Suprapubic skin (tissue), 4 donors: ENCODE measurements around the gene RTCA. TPM values are rescaled to one million over a fixed set of nuclear protein-coding genes. Genes with fewer than 3 reads are reported as not detected.

ENCODE experiments used
- DNase-seq, 2 donors: peaks; one replicate each; pipeline ENCODE4 v3.0.0-alpha.2; 2019; ENCODE audit warnings: low spot score in 2 of 2
- H3K27ac ChIP-seq: fragments of 200-600 bp; sonication (generic); one replicate; pipeline ENCODE4 v1.5.1; 2019
- H3K27me3 ChIP-seq: fragments of 200-600 bp; sonication (generic); one replicate; pipeline ENCODE4 v1.5.1; 2019
- H3K36me3 ChIP-seq: fragments of 200-600 bp; sonication (generic); one replicate; pipeline ENCODE4 v1.5.1; 2019
- H3K4me1 ChIP-seq: fragments of 200-600 bp; sonication (generic); one replicate; pipeline ENCODE4 v1.5.1; 2019
- H3K4me3 ChIP-seq: fragments of 200-600 bp; sonication (generic); one replicate; pipeline ENCODE4 v1.5.1; 2019; ENCODE audit warnings: mild to moderate bottlenecking
- H3K9me3 ChIP-seq: fragments of 200-600 bp; sonication (generic); one replicate; pipeline ENCODE4 v1.5.1; 2019
- EP300 ChIP-seq: sonication (generic); formaldehyde crosslinking; IDR thresholded peaks from one replicate; pipeline ENCODE4 v1.6.1; 2017; ENCODE audit warnings: antibody characterized with exemption
- POLR2A ChIP-seq, 2 donors: fragments of 450-650 bp; IDR thresholded peaks; one replicate each; pipeline ENCODE4 v1.6.1; 2017; ENCODE audit warnings: antibody characterized with exemption in 2 of 2, mild to moderate bottlenecking in 2 of 2, moderate library complexity in 2 of 2
- POLR2AphosphoS5 ChIP-seq, 3 donors: sonication (generic); formaldehyde crosslinking; IDR thresholded peaks; one replicate each; pipeline ENCODE4 v1.6.1; 2017; ENCODE audit warnings: antibody characterized with exemption in 3 of 3
- WGBS: methylation state at CpG from one replicate; pipeline ENCODE4 v1.1.5; 2018; 5-methylcytosine and 5-hydroxymethylcytosine counted together
- total RNA-seq, 4 donors: library from RNA; depleted of rRNA; stranded (reverse); fragments of >200 nt; gene quantifications; one replicate each; pipeline ENCODE4 v1.1.0, GENCODE V29; 2016
- TF ChIP-seq, protein P1 (sequence below), 2 donors: fragments of 200-600 bp in 1 of 2; fragments of 450-650 bp in 1 of 2; sonication (generic) in 1 of 2; IDR thresholded peaks; one replicate each; pipeline ENCODE4 v1.5.1; 2016 to 2019; ENCODE audit warnings: antibody characterized with exemption in 2 of 2, mild to moderate bottlenecking in 1 of 2, moderate library complexity in 1 of 2

RTCA gene
- total RNA-seq, 4 donors from 2014 or later, result 8.4 to 21.6 (median 14.5) TPM

DNA sequence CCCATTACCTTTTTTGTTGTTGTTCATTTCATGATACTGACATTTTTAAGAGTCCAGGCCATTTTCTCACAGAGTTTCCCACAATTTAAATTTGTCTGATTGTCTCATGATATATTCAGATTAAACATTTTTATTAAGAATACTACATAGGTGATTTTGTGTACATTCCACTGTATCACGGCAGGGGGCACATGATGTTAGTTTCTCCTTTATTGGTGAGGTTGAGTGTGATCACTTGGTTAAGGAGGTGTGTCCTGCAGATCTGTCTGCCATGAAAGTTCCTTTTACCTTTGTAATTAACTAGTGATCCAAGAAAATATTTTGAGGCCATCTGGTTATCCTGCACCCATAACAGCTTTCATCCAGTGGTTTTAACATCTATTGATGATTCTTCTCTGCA is 11.8 kb downstream of the RTCA start:
- 81% methylated on average over 1 of the region's 1 CpG for WGBS
- Histone ChIP-seq H3K4me3 (no peak overlapping the region), H3K4me1 (no peaks in the 10 kb centered on the region), H3K27ac (no peak overlapping the region), H3K9me3 (no peaks in the 10 kb centered on the region), H3K27me3 (no peaks in the 10 kb centered on the region), H3K36me3 (peaks cover 96% of the 10 kb centered on the region)
- no peak for TF ChIP-seq EP300
- TF ChIP-seq, protein P1, sequence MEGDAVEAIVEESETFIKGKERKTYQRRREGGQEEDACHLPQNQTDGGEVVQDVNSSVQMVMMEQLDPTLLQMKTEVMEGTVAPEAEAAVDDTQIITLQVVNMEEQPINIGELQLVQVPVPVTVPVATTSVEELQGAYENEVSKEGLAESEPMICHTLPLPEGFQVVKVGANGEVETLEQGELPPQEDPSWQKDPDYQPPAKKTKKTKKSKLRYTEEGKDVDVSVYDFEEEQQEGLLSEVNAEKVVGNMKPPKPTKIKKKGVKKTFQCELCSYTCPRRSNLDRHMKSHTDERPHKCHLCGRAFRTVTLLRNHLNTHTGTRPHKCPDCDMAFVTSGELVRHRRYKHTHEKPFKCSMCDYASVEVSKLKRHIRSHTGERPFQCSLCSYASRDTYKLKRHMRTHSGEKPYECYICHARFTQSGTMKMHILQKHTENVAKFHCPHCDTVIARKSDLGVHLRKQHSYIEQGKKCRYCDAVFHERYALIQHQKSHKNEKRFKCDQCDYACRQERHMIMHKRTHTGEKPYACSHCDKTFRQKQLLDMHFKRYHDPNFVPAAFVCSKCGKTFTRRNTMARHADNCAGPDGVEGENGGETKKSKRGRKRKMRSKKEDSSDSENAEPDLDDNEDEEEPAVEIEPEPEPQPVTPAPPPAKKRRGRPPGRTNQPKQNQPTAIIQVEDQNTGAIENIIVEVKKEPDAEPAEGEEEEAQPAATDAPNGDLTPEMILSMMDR (IDR thresholded peaks at IDR 0.05), result no peak
- no peak for TF ChIP-seq POLR2AphosphoS5 (IDR thresholded peaks at IDR 0.05)
- TF ChIP-seq POLR2A (IDR thresholded peaks at IDR 0.05), result no peak
- DNase-seq, result no peak

DNA sequence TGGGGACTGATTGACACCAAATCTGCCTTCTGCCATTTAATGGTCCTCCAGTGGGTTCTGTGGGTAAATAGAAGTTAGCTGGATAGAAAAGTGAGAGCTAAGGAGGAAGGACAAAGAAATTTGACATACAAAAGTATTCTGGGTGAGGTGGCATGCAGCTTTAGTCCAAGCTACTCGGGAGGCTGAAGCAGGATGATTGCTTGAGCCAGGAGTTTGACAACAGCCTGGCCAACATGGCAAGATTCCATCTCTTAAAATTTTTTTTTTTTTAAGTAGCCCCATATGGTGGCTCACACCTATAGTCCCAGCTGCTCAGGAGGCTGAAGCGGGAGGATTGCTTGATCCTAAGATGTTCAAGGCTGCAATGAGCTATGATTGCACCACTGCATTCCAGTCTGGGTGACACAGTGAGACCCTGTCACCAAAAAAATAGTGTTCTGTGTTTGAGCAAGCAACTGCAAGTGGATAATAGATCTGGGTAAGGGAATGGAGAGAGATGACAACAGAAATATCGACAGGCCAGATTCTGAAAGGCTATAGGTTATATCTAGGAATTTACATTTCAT is 13.4 kb downstream of the RTCA start:
- Histone ChIP-seq H3K9me3 (no peaks in the 10 kb centered on the region), H3K27me3 (no peaks in the 10 kb centered on the region), H3K27ac (no peak overlapping the region), H3K4me1 (no peaks in the 10 kb centered on the region), H3K36me3 (peaks cover 93% of the 10 kb centered on the region), H3K4me3 (no peak overlapping the region)
- 77% methylated on average over 3 of the region's 3 CpGs for whole genome bisulfite sequencing
- no peak for DNase-seq
- no peak for TF ChIP-seq EP300
- no peak for TF ChIP-seq POLR2AphosphoS5 (IDR thresholded peaks at IDR 0.05)
- TF ChIP-seq POLR2A (IDR thresholded peaks at IDR 0.05), result no peak
- TF ChIP-seq, protein P1 (IDR thresholded peaks at IDR 0.05), result no peak

DNA sequence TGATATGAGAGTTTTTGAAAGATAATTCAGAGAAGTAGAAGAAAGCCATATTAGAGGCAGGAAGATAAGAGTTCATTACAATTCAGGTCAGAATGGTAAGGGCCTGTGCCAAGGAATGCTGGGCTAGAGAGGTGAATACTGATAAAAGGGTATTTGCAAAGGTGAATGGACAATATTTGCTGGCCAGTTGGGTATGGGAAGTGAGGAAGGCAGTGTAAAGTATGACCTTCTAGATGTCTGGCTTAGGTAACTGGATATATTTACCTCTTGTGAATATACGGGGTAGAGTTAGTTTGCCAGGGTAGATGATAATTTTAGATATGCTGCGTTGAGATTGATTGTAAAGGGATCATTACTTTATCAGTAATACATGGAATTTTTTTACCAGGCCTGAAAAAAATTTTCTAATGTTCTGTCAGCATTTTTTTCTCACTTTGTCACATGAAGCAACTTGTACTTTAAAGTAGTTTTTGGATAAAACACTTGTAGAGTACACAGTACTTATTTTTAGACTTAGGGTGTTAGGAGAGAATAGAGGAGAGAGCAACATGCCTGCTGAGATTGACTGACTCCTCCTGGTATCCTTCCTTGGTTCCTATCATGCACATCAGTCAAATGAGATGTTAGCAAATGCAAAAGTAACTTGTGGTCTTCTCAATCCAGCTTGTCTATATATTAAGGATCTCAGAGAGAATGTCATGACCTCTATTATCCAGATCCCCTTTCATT is 14.1 kb downstream of the RTCA start:
- Histone ChIP-seq H3K36me3 (peaks cover 96% of the 10 kb centered on the region), H3K9me3 (no peaks in the 10 kb centered on the region), H3K4me3 (no peak overlapping the region), H3K4me1 (no peaks in the 10 kb centered on the region), H3K27ac (no peak overlapping the region), H3K27me3 (no peaks in the 10 kb centered on the region)
- WGBS, result 82% methylated on average over 2 of the region's 2 CpGs
- TF ChIP-seq, protein P1 (IDR thresholded peaks at IDR 0.05), result no peak
- TF ChIP-seq POLR2A (IDR thresholded peaks at IDR 0.05) (no peak), POLR2AphosphoS5 (IDR thresholded peaks at IDR 0.05) (no peak), EP300 (no peak)
- no peak for DNase-seq

DNA sequence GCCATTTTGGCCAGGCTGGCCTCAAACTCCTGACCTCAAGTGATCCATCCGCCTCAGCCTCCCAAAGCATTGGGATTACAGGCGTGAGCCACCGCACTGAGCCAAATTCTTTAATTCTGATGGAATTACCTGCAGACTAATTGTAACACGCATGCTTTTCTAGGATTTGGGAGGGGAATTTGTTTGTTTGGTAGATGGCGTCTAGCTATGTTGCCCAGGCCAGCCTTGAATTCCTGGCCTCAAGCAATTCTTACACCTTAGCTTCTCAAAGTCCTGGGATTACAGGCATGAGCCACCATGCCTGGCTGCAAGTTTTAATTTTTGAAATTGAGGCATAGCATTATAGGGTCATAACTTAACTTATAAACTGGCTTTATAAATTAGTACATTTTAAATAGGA is 18.6 kb downstream of the RTCA start:
- 97% methylated on average over 5 of the region's 5 CpGs for WGBS
- no peak overlapping the region for H3K4me3 ChIP-seq
- no peak for TF ChIP-seq POLR2A (IDR thresholded peaks at IDR 0.05)
- TF ChIP-seq, protein P1 (IDR thresholded peaks at IDR 0.05), result no peak
- TF ChIP-seq EP300, result no peak
- TF ChIP-seq POLR2AphosphoS5 (IDR thresholded peaks at IDR 0.05), result no peak
- H3K9me3 ChIP-seq, result no peaks in the 10 kb centered on the region
- H3K4me1 ChIP-seq, result no peaks in the 10 kb centered on the region
- H3K27ac ChIP-seq, result no peak overlapping the region
- H3K27me3 ChIP-seq, result no peaks in the 10 kb centered on the region
- DNase-seq, result no peak
- peaks cover 96% of the 10 kb centered on the region for H3K36me3 ChIP-seq

DNA sequence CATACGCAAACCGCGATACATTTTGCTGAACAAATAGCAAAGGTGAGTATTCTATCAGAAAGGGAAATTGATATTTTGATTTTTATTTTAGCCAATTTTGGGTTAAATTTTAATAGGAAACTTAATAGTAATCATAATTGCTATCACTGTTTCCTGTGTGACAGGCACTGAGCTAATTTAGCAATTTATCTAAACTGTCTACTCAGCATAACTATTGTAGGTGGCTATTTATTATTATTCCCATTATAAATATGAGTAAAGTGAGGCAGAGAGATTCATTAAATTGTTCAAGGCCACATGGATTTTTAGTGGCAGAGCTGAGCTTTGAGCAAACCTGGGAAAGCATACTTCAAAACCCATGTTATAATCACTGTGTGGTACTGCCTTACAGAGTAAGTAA is 21.1 kb downstream of the RTCA start:
- no peak overlapping the region for H3K27ac ChIP-seq
- TF ChIP-seq POLR2AphosphoS5 (IDR thresholded peaks at IDR 0.05) (no peak), EP300 (no peak), POLR2A (IDR thresholded peaks at IDR 0.05) (no peak)
- TF ChIP-seq, protein P1 (IDR thresholded peaks at IDR 0.05), result no peak
- no peaks in the 10 kb centered on the region for H3K27me3 ChIP-seq
- H3K4me1 ChIP-seq, result no peaks in the 10 kb centered on the region
- no peak overlapping the region for H3K4me3 ChIP-seq
- DNase-seq, result no peak
- WGBS, result over 99% methylated on average over 3 of the region's 3 CpGs
- no peaks in the 10 kb centered on the region for H3K9me3 ChIP-seq
- peaks cover 96% of the 10 kb centered on the region for H3K36me3 ChIP-seq
